ENCODE measurements around the gene STK11.

Gene STK11

GRCh38 chr19:1263188-1263587 is 57.6 kb downstream of the STK11 start:
- no peak for DNase-seq

- no peak for DNase-seq
Measured at GRCh38 chr19:1264801-1265614, 59.4 kb downstream of the STK11 start.

DNA sequence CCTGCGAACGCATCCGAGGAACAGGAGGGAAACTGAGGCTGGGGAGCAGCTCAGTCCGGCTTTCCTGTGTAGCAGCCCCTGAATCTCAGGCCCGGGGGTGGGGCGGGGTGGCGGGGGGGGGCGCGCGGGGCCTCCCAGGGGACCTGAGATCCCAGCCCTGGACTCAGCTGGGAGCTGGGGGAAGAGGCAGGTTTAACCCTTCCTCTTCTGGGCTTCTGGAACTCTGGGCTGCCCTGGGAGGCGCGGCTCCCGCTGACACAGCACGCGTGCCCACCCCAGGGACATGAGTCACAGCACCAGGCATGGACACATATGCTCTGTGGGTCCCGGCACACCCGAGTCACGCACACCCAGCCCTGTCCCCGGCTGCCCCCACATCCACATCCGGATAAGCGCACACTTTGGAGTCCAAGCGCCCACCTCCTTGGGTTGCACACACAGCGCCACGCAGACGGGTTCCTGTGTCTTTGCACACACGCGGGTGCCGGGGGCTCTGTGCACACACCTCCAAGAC is 60.1 kb downstream of the STK11 start:
- peak; percentile 80 for DNase-seq

DNA sequence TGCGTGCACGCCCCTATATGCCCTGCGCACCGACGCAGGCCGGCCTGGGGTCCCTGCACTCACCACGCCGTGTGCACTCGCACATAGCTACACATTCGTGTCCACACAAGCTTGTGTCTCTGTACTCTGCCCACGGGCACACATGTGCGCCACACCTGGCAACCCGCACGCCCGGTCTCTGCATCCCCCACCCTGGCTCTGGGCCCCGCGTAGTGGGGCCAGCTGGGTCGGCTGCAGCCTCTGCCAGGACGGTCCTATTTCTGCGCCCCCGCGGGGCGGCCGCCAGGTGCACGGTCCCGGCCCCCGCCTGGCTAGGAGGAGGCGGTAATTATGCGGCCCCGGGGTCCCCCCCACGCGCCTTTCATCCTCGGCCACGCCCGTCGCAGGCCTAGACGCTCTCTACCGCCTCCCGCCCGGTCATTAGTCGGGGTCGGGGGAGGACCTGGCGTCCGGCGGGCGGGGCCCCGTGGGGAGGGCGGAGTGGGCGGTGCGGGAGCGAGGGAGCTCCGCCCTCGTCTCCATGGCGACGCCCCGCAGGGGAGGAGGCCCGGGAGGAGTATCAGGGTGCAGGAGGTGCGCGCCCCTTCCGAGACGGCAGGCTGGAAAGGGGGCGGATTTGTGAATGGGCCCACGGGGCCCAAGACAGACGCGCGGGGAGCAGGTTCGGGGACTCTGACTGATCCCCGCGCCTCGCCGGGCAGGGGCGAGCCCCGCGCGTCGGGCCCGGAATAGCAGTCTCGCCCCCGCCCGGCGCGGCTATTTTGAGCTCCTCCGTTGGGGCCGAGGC is 60.7 kb downstream of the STK11 start:
- DNase-seq, result peak; percentile 95

DNA sequence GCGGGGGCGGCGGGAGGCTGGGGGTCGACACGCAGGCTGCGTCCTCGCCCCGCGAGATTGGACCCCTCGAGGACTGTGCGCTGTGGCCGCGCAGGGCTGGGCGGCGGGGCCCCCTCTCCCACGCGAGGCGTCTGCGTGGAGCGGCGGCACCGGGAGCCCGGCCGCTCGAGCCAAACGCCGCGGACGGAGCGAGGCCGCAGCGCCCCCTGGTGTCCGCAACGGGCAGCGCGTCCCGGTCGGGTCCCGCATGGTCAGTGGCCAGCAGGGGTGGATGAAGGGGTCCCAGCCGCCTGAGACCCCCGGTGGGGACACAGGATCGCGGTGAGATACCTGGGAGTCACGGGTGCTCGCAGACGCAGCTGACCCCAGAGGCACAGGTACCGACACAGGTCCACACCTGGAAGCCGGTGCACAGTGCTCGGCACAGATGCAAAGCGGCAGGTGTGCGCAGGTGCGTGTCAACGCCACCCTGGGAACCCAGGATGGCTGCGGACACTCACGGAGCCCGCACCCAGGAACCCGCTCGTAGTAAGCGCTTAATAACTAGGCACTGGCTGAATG is 61.4 kb downstream of the STK11 start:
- peak; percentile 93 for DNase-seq

GRCh38 chr19:1267477-1268225 is 62.1 kb downstream of the STK11 start:
- DNase-seq, result no peak

DNA sequence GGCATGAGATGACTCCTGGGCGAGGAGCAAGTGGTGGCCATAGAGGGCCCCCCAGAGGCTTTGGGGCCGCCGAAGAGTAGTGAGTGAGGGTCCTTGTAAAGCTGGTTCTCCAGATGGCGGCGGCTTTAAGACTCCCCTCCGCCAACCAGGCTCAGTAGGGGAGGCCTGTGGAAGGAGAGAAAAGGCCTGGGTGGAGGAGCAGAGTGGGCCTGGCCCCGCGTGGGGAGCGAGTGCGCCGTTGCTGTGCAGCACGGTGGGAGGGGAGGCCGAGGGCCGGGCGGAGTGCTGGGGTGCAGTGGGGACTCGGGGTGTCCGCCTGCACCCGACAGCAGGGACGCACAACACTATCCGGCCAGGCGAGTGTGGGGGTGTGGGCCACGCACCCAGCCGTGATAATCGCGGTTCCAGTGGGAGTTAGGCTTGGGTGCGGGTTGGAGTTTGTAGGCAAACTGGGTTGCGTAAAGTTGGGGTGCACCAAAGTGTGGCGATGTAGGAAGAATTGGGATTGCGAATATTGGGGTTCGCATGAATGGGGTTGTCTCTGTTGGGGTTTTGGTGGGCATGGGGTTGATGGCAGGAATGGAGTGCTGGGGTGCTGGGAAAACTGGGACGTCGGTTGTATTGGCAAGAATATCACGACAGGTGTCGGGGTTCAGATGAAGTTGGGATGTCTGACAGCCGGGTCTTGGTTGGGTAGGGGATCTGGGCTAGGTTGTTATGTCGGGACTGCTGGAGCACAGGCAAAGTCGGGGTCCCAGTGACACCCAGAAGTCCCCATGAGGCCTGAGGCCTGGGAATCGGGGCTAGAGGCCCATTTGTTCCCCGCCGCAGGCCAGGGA is 62.9 kb downstream of the STK11 start:
- no peak for DNase-seq

GRCh38 chr19:1269065-1269477 is 63.5 kb downstream of the STK11 start, which contains the start of gene CIRBP:
TSS of gene CIRBP (plus strand) at chr19:1269332. CDS start at chr19:1270934, 1,602 bp downstream.
- peak; percentile 100 for DNase-seq

DNA sequence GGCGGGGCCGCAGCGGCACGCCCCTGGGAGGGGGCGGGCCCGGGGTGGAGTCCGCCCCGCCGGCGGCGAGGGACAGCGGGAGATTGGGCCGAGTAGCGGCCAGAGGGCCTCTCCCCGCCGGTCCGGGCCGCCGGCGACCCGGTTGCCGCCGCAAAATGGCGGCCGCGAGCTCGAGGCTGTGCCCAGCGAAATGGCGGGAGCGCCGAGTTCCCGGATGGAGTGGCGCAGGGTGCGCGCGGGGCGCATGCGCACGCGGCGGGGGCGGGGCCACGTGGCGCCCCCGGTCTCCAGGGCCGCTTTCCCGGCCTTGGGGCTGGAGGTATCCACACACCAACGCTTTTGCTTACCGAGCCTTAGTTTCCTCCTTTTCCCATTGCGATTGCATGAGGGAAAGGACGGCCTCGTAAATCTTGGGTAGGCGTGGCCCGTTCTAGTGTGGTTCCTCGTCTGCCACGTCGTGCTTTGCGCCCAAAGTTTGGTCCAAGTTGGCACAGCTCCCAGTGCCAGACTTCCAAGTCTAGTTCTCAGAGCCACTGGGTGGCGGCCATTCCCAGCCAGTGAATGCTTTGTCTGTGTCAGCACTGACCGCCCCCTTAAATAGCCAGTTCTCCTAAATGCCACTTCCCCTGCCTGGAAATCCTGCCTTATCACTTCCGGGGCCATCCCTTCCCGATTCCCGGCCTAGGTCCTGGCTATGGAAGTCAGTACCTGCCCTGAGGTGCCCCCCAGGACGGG is 64.1 kb downstream of the STK11 start:
- peak; percentile 95 for DNase-seq

- no peak for DNase-seq
Measured at GRCh38 chr19:1270213-1270853, 64.8 kb downstream of the STK11 start.

DNA sequence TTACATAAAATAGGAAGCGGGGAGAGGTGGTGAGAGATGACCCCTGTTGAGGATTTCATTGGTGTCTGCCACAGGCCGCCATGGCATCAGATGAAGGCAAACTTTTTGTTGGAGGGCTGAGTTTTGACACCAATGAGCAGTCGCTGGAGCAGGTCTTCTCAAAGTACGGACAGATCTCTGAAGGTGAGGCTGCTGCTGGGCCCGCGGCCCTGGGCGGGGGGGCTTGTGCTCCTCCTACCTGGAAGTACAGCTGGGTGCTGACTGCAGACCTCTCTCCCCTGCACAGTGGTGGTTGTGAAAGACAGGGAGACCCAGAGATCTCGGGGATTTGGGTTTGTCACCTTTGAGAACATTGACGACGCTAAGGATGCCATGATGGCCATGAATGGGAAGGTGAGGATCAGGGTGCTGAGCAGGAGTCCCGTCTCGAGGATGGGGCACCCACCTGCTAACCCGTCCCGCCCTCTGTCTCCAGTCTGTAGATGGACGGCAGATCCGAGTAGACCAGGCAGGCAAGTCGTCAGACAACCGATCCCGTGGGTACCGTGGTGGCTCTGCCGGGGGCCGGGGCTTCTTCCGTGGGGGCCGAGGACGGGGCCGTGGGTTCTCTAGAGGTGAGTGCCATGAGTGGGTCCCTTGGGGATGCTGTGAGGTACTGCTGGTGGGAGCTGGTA is 65.4 kb downstream of the STK11 start:
- peak; percentile 68 for DNase-seq

- no peak for DNase-seq
Measured at GRCh38 chr19:1271528-1272422, 66.2 kb downstream of the STK11 start.

DNA sequence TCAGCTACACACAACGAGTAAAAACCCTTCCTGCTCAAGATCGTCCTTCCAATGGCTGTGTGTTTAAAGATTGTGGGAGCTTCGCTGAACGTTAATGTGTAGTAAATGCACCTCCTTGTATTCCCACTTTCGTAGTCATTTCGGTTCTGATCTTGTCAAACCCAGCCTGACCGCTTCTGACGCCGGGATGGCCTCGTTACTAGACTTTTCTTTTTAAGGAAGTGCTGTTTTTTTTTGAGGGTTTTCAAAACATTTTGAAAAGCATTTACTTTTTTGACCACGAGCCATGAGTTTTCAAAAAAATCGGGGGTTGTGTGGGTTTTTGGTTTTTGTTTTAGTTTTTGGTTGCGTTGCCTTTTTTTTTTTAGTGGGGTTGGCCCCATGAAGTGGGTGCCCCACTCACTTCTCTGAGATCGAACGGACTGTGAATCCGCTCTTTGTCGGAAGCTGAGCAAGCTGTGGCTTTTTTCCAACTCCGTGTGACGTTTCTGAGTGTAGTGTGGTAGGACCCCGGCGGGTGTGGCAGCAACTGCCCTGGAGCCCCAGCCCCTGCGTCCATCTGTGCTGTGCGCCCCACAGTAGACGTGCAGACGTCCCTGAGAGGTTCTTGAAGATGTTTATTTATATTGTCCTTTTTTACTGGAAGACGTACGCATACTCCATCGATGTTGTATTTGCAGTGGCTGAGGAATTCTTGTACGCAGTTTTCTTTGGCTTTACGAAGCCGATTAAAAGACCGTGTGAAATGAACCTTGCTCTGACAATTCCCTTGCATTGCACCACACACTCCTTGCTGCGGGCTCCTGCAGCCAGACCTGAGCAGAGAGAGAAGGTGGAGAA is 67.1 kb downstream of the STK11 start:
- no peak for DNase-seq

DNA sequence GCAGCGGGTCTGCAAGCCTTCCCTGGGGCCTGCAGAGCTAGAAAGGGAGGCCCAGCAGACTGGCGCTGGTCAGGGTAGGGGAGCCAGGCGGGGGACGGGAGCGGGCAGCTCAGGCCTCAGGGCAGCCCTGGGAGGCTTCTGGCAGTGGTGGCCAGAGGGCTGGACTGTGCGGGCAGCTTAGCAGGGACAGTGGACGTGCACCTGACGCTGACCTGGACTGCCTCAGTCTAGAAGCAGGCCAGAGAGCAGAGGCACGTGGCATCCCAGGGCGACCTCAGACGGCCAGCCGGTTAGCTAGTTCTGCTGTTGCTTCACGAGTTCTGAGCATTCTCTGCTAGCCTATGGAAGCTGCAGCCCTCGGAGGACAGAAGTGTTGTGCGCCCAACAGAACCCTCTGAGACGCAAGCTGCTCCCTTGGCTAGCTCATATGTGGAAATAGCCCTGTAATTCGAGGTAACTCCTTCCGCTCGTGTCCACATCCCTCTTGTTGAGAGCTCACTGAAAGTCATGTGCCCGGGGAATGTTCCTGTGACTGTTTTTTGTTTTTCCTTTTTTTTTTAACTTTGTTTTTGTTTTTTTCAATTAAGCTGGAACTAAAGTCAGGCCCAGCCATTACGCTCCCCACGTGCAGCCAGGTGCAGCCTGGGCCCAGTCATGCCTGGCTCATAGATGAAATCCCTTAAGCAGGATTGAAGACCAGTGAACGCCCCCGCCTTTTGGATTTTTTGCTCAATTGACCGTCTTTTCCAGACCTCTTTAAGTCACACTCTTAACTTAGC is 67.9 kb downstream of the STK11 start:
- no peak for DNase-seq

DNA sequence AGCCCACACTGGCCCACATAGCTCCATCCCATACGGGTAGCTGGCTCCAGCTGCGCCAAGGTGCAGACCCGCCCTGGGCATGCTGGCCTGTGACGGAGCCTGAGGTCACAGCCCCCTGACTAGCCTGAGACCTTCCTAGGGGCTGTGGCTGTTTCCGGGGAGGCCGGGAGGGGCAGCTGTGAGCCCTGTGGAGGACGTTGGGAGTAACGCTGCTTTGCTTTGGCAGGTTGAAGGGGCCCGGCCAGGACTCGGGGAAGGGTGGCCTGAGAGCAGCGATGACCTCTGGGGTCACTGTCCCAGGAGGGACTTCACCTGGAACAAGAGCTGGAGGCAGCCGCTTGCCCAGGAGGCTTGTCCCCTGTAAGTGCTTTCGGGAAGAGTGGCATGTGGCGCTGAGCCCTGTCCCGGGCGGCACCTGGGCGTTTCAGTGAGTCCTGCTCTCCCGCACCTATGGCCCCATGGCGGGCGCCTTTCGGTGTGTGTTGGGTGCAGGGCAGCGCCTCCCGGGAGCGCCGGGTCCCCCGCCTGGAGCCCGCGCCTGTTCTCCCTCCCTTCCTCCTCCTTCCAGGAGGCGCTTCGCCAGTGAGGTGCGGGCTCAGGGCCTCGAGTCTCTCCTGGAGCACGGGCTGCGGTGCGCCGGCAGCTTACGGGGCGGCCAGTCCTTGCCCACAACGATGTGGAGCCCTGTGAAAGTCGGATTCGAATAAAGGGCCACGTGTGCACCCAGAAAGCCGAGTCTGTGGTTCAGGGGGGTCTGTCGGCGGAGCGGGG is 68.7 kb downstream of the STK11 start:
- DNase-seq, result peak; percentile 66

- no peak for DNase-seq
Measured at GRCh38 chr19:1274852-1275259, 69.3 kb downstream of the STK11 start.
